ENCODE measurements around the gene BTLA.

The BTLA gene

DNA sequence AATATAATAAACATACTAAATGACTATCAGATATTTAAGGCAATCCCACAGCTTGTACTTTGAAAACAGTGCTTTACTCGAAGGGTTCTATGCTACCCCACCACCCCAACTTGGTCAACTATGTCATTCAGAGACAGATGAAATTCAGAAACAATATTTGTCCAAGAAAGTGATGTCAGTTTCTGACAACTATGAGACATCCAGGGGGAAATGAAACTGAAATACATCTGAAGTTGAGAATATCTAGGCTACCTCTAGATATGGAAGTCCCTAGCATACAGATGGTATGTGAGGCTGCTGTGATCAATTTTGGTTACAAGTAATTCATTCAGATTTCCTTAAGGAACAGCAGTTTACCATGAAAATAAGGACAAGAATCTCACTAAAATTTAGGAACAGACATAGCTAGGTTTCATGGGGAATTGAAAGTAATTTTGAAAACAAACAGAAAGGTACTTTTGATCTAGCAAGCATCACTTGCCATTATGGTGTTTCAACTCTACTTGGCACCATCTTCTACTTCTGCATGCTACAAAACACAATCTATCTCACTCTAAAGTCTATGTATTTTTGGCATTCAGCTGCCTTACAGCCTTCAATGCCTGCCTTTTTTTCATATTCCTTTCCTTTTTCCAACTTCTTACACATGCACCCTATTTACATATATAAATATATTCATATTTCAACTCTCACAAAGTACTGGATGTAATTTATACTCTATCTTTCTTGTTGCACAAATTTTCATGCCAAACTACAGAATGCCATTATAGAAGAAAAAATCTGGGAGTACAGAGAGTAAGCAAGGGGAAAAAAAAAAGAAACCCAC, 40.8 kb upstream of the BTLA start:
- Histone ChIP-seq H3K4me1 (ENCODE audit: control insufficient read depth, insufficient read depth, low read length) (no peaks in the 10 kb centered on the region), H3K4me3 (ENCODE audit: low read depth, low read length) (no peak overlapping the region), H3K9me3 (ENCODE audit: control insufficient read depth, insufficient read depth, low read depth, low read length) (no peaks in the 10 kb centered on the region), H3K36me3 (ENCODE audit: control insufficient read depth in 2 of 2, insufficient read depth in 1 of 2, low read length in 2 of 2) (peaks cover 0 to 29% of the 10 kb centered on the region in 2 experiments; a peak in 2 of 3 replicates), H3K27ac (ENCODE audit: extremely low read depth, low read depth, low read length) (no peak overlapping the region)
- POLR2A ChIA-PET: interaction anchor here (0.6 kb wide), 1 partner anchor 1147 kb away, joined by 7 read pairs; no protein-coding TSS in a partner anchor
- TF ChIP-seq ZNF121 (tag by site-specific recombination; IDR thresholded peaks at IDR 0.05): no peak
- no peak for TF ChIP-seq ZNF837 (tag by site-specific recombination; IDR thresholded peaks at IDR 0.05)
- TF ChIP-seq, protein P1, sequence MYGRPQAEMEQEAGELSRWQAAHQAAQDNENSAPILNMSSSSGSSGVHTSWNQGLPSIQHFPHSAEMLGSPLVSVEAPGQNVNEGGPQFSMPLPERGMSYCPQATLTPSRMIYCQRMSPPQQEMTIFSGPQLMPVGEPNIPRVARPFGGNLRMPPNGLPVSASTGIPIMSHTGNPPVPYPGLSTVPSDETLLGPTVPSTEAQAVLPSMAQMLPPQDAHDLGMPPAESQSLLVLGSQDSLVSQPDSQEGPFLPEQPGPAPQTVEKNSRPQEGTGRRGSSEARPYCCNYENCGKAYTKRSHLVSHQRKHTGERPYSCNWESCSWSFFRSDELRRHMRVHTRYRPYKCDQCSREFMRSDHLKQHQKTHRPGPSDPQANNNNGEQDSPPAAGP (tag by site-specific recombination; IDR thresholded peaks at IDR 0.05): no peak
- no peak for TF ChIP-seq ZNF621 (tag by site-specific recombination; IDR thresholded peaks at IDR 0.05)
- TF ChIP-seq ZNF76 (tag by site-specific recombination; IDR thresholded peaks at IDR 0.05; ENCODE audit: borderline replicate concordance, low read depth): no peak
- TF ChIP-seq ZNF302 (tag by site-specific recombination; IDR thresholded peaks at IDR 0.05; ENCODE audit: low read depth): no peak
- no peak for TF ChIP-seq ZBTB17 (tag by site-specific recombination; IDR thresholded peaks at IDR 0.05)
- TF ChIP-seq ZNF175 (tag by site-specific recombination; IDR thresholded peaks at IDR 0.05): no peak
- TF ChIP-seq ZNF555 (tag by site-specific recombination; conservative IDR thresholded peaks at IDR 0.05): no peak
- TF ChIP-seq ZNF792 (tag by site-specific recombination; IDR thresholded peaks at IDR 0.05): no peak
- TF ChIP-seq KLF1 (tag by site-specific recombination; IDR thresholded peaks at IDR 0.05): no peak
- no peak for TF ChIP-seq GLI4 (tag by site-specific recombination; IDR thresholded peaks at IDR 0.05)
- TF ChIP-seq ZNF16 (tag by site-specific recombination; IDR thresholded peaks at IDR 0.05; ENCODE audit: low read depth): no peak
- TF ChIP-seq GLI2 (tag by site-specific recombination; IDR thresholded peaks at IDR 0.05; ENCODE audit: borderline replicate concordance, low read depth): no peak
- TF ChIP-seq, protein P2, sequence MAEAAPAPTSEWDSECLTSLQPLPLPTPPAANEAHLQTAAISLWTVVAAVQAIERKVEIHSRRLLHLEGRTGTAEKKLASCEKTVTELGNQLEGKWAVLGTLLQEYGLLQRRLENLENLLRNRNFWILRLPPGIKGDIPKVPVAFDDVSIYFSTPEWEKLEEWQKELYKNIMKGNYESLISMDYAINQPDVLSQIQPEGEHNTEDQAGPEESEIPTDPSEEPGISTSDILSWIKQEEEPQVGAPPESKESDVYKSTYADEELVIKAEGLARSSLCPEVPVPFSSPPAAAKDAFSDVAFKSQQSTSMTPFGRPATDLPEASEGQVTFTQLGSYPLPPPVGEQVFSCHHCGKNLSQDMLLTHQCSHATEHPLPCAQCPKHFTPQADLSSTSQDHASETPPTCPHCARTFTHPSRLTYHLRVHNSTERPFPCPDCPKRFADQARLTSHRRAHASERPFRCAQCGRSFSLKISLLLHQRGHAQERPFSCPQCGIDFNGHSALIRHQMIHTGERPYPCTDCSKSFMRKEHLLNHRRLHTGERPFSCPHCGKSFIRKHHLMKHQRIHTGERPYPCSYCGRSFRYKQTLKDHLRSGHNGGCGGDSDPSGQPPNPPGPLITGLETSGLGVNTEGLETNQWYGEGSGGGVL (tag by site-specific recombination; IDR thresholded peaks at IDR 0.05): no peak
- no peak for TF ChIP-seq BCL11A (tag by site-specific recombination; IDR thresholded peaks at IDR 0.05; ENCODE audit: low read depth)
- CTCF ChIA-PET: interaction anchor here (0.7 kb wide), 1 partner anchor 19 kb away, joined by 3 read pairs; no protein-coding TSS in a partner anchor

DNA sequence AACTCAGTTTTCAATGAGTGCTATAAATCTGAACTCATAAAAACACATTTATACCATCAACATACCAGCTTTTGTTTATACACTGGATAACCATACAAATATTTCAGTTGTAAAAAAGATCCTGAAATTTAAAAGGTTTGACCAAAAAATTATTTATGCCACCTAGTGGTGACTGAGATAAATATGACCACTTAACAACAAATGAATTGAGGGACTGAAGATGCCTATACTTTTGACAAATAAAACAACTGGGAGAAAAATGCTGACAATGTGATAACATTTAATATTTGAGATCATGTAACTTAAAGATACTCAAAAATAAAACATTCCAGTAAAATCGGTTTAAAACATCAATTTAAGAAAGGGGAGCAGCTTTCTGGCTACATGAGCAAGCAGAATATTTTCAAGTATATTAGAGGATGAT, 32.1 kb upstream of the BTLA start:
- no peaks in the 10 kb centered on the region; the same call in 1 of the 2 replicates for H3K4me1 ChIP-seq (ENCODE audit: control insufficient read depth, insufficient read depth, low read length)
- no peak overlapping the region for H3K27ac ChIP-seq (ENCODE audit: extremely low read depth, low read depth, low read length)
- ChIA-PET CTCF (interaction anchor here (0.6 to 1.5 kb wide), 15 partner anchors 11 to 862 kb away, joined by 3 to 8 read pairs (median 3); no protein-coding TSS in a partner anchor), POLR2A (no interaction called here)
- TF ChIP-seq ZEB2 (tag by site-specific recombination; IDR thresholded peaks at IDR 0.05) (no peak), FEZF1 (tag by site-specific recombination; IDR thresholded peaks at IDR 0.05) (no peak), KLF1 (tag by site-specific recombination; IDR thresholded peaks at IDR 0.05) (no peak), KLF7 (tag by site-specific recombination; IDR thresholded peaks at IDR 0.05; ENCODE audit: borderline replicate concordance) (no peak), ZBTB1 (tag by site-specific recombination; IDR thresholded peaks at IDR 0.05) (no peak)
- TF ChIP-seq, protein P1 (tag by site-specific recombination; IDR thresholded peaks at IDR 0.05): no peak
- TF ChIP-seq, protein P3, sequence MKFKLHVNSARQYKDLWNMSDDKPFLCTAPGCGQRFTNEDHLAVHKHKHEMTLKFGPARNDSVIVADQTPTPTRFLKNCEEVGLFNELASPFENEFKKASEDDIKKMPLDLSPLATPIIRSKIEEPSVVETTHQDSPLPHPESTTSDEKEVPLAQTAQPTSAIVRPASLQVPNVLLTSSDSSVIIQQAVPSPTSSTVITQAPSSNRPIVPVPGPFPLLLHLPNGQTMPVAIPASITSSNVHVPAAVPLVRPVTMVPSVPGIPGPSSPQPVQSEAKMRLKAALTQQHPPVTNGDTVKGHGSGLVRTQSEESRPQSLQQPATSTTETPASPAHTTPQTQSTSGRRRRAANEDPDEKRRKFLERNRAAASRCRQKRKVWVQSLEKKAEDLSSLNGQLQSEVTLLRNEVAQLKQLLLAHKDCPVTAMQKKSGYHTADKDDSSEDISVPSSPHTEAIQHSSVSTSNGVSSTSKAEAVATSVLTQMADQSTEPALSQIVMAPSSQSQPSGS (tag by site-specific recombination; IDR thresholded peaks at IDR 0.05; ENCODE audit: low read depth): no peak
- TF ChIP-seq, protein P4, sequence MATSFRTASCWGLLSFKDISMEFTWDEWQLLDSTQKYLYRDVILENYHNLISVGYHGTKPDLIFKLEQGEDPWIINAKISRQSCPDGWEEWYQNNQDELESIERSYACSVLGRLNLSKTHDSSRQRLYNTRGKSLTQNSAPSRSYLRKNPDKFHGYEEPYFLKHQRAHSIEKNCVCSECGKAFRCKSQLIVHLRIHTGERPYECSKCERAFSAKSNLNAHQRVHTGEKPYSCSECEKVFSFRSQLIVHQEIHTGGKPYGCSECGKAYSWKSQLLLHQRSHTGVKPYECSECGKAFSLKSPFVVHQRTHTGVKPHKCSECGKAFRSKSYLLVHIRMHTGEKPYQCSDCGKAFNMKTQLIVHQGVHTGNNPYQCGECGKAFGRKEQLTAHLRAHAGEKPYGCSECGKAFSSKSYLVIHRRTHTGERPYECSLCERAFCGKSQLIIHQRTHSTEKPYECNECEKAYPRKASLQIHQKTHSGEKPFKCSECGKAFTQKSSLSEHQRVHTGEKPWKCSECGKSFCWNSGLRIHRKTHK (tag by site-specific recombination; IDR thresholded peaks at IDR 0.05): no peak
- TF ChIP-seq, protein P5, sequence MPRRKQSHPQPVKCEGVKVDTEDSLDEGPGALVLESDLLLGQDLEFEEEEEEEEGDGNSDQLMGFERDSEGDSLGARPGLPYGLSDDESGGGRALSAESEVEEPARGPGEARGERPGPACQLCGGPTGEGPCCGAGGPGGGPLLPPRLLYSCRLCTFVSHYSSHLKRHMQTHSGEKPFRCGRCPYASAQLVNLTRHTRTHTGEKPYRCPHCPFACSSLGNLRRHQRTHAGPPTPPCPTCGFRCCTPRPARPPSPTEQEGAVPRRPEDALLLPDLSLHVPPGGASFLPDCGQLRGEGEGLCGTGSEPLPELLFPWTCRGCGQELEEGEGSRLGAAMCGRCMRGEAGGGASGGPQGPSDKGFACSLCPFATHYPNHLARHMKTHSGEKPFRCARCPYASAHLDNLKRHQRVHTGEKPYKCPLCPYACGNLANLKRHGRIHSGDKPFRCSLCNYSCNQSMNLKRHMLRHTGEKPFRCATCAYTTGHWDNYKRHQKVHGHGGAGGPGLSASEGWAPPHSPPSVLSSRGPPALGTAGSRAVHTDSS (tag by site-specific recombination; IDR thresholded peaks at IDR 0.05): no peak
- no peaks in the 10 kb centered on the region for H3K9me3 ChIP-seq (ENCODE audit: control insufficient read depth, insufficient read depth, low read depth, low read length)
- peaks cover 8 to 55% of the 10 kb centered on the region in 2 experiments; a peak in 2 of 3 replicates for H3K36me3 ChIP-seq (ENCODE audit: control insufficient read depth in 2 of 2, insufficient read depth in 1 of 2, low read length in 2 of 2)
- H3K4me3 ChIP-seq (ENCODE audit: low read depth, low read length): no peak overlapping the region
